D721Med (cell line): ENCODE data around the gene HDDC3.

Experiments used
- DNase-seq: peaks from one replicate; pipeline ENCODE4 v3.0.0; 2011; ENCODE audit warnings: low spot score; ENCODE audit not compliant: insufficient read length
- FAIRE-seq: peaks from 2 replicates; lab custom pipeline; 2011; peaks lifted over from hg19 to GRCh38; lab: Jason Lieb, UNC
- CTCF ChIP-seq: IDR thresholded peaks from 2 replicates; pipeline ENCODE4 v1.5.1; 2012; ENCODE audit warnings: mild to moderate bottlenecking, control low read depth; ENCODE audit not compliant: insufficient read depth; ENCODE audit errors: missing control alignments

HDDC3 gene

GRCh38 chr15:90952901-90953677 is 20.7 kb upstream of the HDDC3 start:
- FAIRE-seq: no peak
- TF ChIP-seq CTCF: no peak
- DNase-seq: no peak

- no peak for DNase-seq
Measured at GRCh38 chr15:90950676-90951075, 18.3 kb upstream of the HDDC3 start.

GRCh38 chr15:90949979-90950675 is 17.8 kb upstream of the HDDC3 start:
- no peak for TF ChIP-seq CTCF
- FAIRE-seq: no peak
- no peak for DNase-seq

More at GRCh38 chr15:90950676-90951075, 18.3 kb upstream of the HDDC3 start:
- no peak for TF ChIP-seq CTCF
- no peak for FAIRE-seq

GRCh38 chr15:90948506-90948905 is 16.2 kb upstream of the HDDC3 start:
- FAIRE-seq: no peak
- TF ChIP-seq CTCF: no peak
- no peak for DNase-seq

GRCh38 chr15:90947577-90948357 is 15.4 kb upstream of the HDDC3 start:
- no peak for DNase-seq
- FAIRE-seq: no peak
- TF ChIP-seq CTCF: no peak

GRCh38 chr15:90946941-90947576 is 14.7 kb upstream of the HDDC3 start:
- TF ChIP-seq CTCF: no peak
- FAIRE-seq (no peak), DNase-seq (no peak)
